ENCODE results near the gene GADD45G. TPM values are rescaled to one million over a fixed set of nuclear protein-coding genes. Genes with fewer than 3 reads are reported as not detected.

GADD45G gene
- total RNA-seq, 2 experiments from 2014 or later = 3.7 to 5.0 TPM

- Mint-ChIP-seq H3K4me3 (no peak overlapping the region), H3K27me3 (peaks cover 2% of the 10 kb centered on the region), H3K4me1 (ENCODE audit: low read depth) (peaks cover 24% of the 10 kb centered on the region), H3K27ac (no peak overlapping the region), H3K36me3 (ENCODE audit: low read depth) (no peaks in the 10 kb centered on the region), H3K9me3 (no peaks in the 10 kb centered on the region)
- TF ChIP-seq CTCF (IDR thresholded peaks at IDR 0.05) = no peak
- intact Hi-C loops (cut with micrococcal nuclease) = no loop called here
- CTCF ChIA-PET = interaction anchor here (1.1 kb wide), 1 partner anchor 10 kb away, joined by 4 read pairs; no protein-coding TSS in a partner anchor
- ATAC-seq (no peak), DNase-seq (no peak)
- POLR2A ChIA-PET = no interaction called here
Observed at GRCh38 chr9:89654025-89654662, 49.3 kb downstream of the GADD45G start.

GRCh38 chr9:89655056-89655989 lies 50.5 kb downstream of the GADD45G start:
- ATAC-seq = no peak
- Mint-ChIP-seq H3K27ac (no peak overlapping the region), H3K36me3 (ENCODE audit: low read depth) (no peaks in the 10 kb centered on the region), H3K27me3 (peaks cover 5% of the 10 kb centered on the region), H3K9me3 (no peaks in the 10 kb centered on the region), H3K4me1 (ENCODE audit: low read depth) (peaks cover 24% of the 10 kb centered on the region), H3K4me3 (no peak overlapping the region)
- CTCF ChIA-PET = interaction anchor here (1.1 to 1.4 kb wide), 2 partner anchors 11 to 24 kb away, joined by 3 to 4 read pairs; no protein-coding TSS in a partner anchor
- TF ChIP-seq CTCF (IDR thresholded peaks at IDR 0.05) = no peak
- intact Hi-C loops (cut with micrococcal nuclease) = no loop called here
- DNase-seq = no peak
- POLR2A ChIA-PET = interaction anchor here (1.0 kb wide), 1 partner anchor 41 kb away, joined by 4 read pairs; no protein-coding TSS in a partner anchor

Other genes starting within 250 kb of the GADD45G start
- gene SEMA4D, start 106.9 kb upstream of the GADD45G start, total RNA-seq = 100 to 1,000 TPM; 290 to 317 TPM

All from activated CD8-positive, alpha-beta T cell treated with anti-CD3 and anti-CD28 coated beads for 36 hours (primary cell).